HCT116 (cell line): Measurements from ENCODE around the gene CWC27. TPM values are rescaled to one million over a fixed set of nuclear protein-coding genes. Genes with fewer than 3 reads are reported as not detected.

Experiments
- ATAC-seq: fragments of 200-7000 bp; cut with Tn5 transposase; 2 replicates; pipeline ENCODE4 v1.9.1; 2020; ENCODE audit warnings: mild to moderate bottlenecking, moderate library complexity
- BruUV-seq: library from RNA; stranded (reverse); fragments of 400-500 nt; replicated peaks from 2 replicates; lab custom pipeline; 2021; lab: Mats Ljungman, UMichigan
- CTCF ChIA-PET: fragments of 300-600 bp; sonication (Branson Sonifier 250); formaldehyde crosslinking; loops from one replicate; lab custom pipeline; 2021; ENCODE audit warnings: antibody characterized with exemption; lab: Charles Lee
- POLR2A ChIA-PET: fragments of 300-600, 350-600 bp; sonication (Branson Sonifier 250); formaldehyde crosslinking; loops from one replicate; lab custom pipeline; 2021; ENCODE audit warnings: antibody characterized with exemption; lab: Charles Lee
- RAD21 ChIA-PET, 2 experiments: fragments of 300-600 bp; sonication (Branson Sonifier 250); formaldehyde crosslinking; loops; one replicate each; lab custom pipeline; 2023; ENCODE audit warnings: low total read pairs in 2 of 2; ENCODE audit not compliant: uncharacterized antibody in 2 of 2, unreplicated experiment in 2 of 2, low non-redundant PET in 1 of 2; lab: Charles Lee
- DNase-seq: peaks from one replicate; pipeline ENCODE4 v3.0.0-alpha.2; 2010; ENCODE audit warnings: low read depth, low spot score
- H2AFZ ChIP-seq: fragments of 200-600 bp; shearing (Covaris generic), sonication (generic); 2 replicates; pipeline ENCODE4 v1.6.1; 2017; ENCODE audit warnings: low read depth, mixed run types, mixed read lengths, antibody characterized with exemption, low read length; ENCODE audit not compliant: poor library complexity, severe bottlenecking
- H3K27ac ChIP-seq: 2 replicates; pipeline ENCODE4 v1.5.1; 2012; ENCODE audit warnings: low read depth, low read length
- H3K27me3 ChIP-seq: fragments of 200-600 bp; sonication (generic); 2 replicates; pipeline ENCODE4 v1.6.1; 2016; ENCODE audit warnings: mixed run types, low read length, mixed read lengths; ENCODE audit not compliant: insufficient read depth
- H3K36me3 ChIP-seq, 2 experiments: fragments of 200-500 bp in 1 of 2; fragments of 200-600 bp in 1 of 2; sonication (Bioruptor generic) in 1 of 2; sonication (generic) in 1 of 2; 2 replicates each; pipeline versions ENCODE4 v1.5.1 to v1.6.1; 2014 to 2016; ENCODE audit warnings: low read length in 2 of 2, inconsistent platforms in 1 of 2, mixed read lengths in 1 of 2, mixed run types in 1 of 2; ENCODE audit not compliant: insufficient read depth in 2 of 2, control insufficient read depth in 1 of 2
- H3K4me1 ChIP-seq, 2 experiments: fragments of 200-600 bp in 1 of 2; sonication (generic) in 1 of 2; 2 replicates each; pipeline versions ENCODE4 v1.5.1 to v1.6.1; 2012 to 2017; ENCODE audit warnings: low read length in 2 of 2, inconsistent platforms in 1 of 2, mild to moderate bottlenecking in 1 of 2, mixed read lengths in 1 of 2, mixed run types in 1 of 2, moderate library complexity in 1 of 2; ENCODE audit not compliant: insufficient read depth in 2 of 2, control insufficient read depth in 1 of 2
- H3K4me2 ChIP-seq: fragments of 200-600 bp; sonication (generic); 2 replicates; pipeline ENCODE4 v1.6.1; 2017; ENCODE audit warnings: mixed run types, low read length, mixed read lengths
- H3K4me3 ChIP-seq, 2 experiments: fragments of 200-600 bp in 1 of 2; sonication (generic) in 1 of 2; replicated peaks in 1 of 2; 2 replicates each; pipeline ENCODE4 v1.5.1; 2011 to 2016; ENCODE audit warnings: low read length in 2 of 2, control low read depth in 1 of 2, low read depth in 1 of 2, mild to moderate bottlenecking in 1 of 2, mixed read lengths in 1 of 2, mixed run types in 1 of 2
- H3K79me2 ChIP-seq: fragments of 200-600 bp; sonication (generic); 2 replicates; pipeline ENCODE4 v1.6.1; 2017; ENCODE audit warnings: mild to moderate bottlenecking, mixed run types, low read length, moderate library complexity, mixed read lengths; ENCODE audit not compliant: insufficient read depth
- H3K9ac ChIP-seq: fragments of 200-600 bp; sonication (generic); 2 replicates; pipeline ENCODE4 v1.6.1; 2016; ENCODE audit warnings: low read length, mixed read lengths
- H3K9me2 ChIP-seq: fragments of 200-600 bp; sonication (generic), shearing (Covaris generic); 2 replicates; pipeline ENCODE4 v1.6.1; 2017; ENCODE audit warnings: mixed run types, mild to moderate bottlenecking, moderate library complexity; ENCODE audit not compliant: insufficient read depth
- H3K9me3 ChIP-seq, 2 experiments: fragments of 200-500 bp in 1 of 2; fragments of 200-600 bp in 1 of 2; sonication (Bioruptor generic) in 1 of 2; sonication (generic) in 1 of 2; 2 replicates each; pipeline ENCODE4 v1.6.1; 2014 to 2017; ENCODE audit warnings: low read length in 2 of 2, mixed read lengths in 2 of 2, inconsistent platforms in 1 of 2, low read depth in 1 of 2, mild to moderate bottlenecking in 1 of 2, mixed run types in 1 of 2, moderate library complexity in 1 of 2; ENCODE audit not compliant: control insufficient read depth in 1 of 2, insufficient read depth in 1 of 2
- H4K20me1 ChIP-seq: fragments of 200-600 bp; sonication (generic), shearing (Covaris generic); 2 replicates; pipeline ENCODE4 v1.6.1; 2017; ENCODE audit warnings: mixed run types, mild to moderate bottlenecking, moderate library complexity; ENCODE audit not compliant: insufficient read depth
- CBX3 ChIP-seq: IDR thresholded peaks from 2 replicates; pipeline ENCODE4 v1.6.1; 2012; ENCODE audit warnings: low read depth
- EZH2phosphoT487 ChIP-seq: fragments of 200-600 bp; IDR thresholded peaks from 2 replicates; pipeline ENCODE4 v1.6.1; 2018; ENCODE audit warnings: antibody characterized with exemption, borderline replicate concordance
- POLR2A ChIP-seq: IDR thresholded peaks from 2 replicates; pipeline ENCODE4 v1.7.0; 2011; ENCODE audit warnings: borderline replicate concordance; ENCODE audit not compliant: insufficient read depth, insufficient read length; ENCODE audit errors: extremely low read depth
- SIN3A ChIP-seq: IDR thresholded peaks from 2 replicates; pipeline ENCODE4 v1.6.1; 2012; ENCODE audit warnings: low read depth
- YY1 ChIP-seq: IDR thresholded peaks from 2 replicates; pipeline ENCODE4 v1.6.1; 2011; ENCODE audit warnings: low read length, low read depth, moderate library complexity, mild to moderate bottlenecking; ENCODE audit not compliant: insufficient replicate concordance; ENCODE audit errors: extremely low read depth
- ZFX ChIP-seq: fragments of 450-650 bp; IDR thresholded peaks from 2 replicates; pipeline ENCODE4 v1.6.1; 2017
- intact Hi-C: fragments of 100-400 bp; cut with micrococcal nuclease; formaldehyde crosslinking; loops from 2 replicates; pipeline ENCODE4 v1.10.0; 2022
- total RNA-seq: library from RNA; stranded (reverse); gene quantifications from one replicate; pipeline ENCODE4 v1.2.1, GENCODE V29; 2021; ENCODE audit not compliant: unreplicated experiment
- TF ChIP-seq, protein P1 (sequence below): IDR thresholded peaks from 2 replicates; pipeline ENCODE4 v1.6.1; 2012
- TF ChIP-seq, protein P2 (sequence below), 3 experiments: fragments of 200-600 bp in 1 of 3; sonication (generic) in 1 of 3; IDR thresholded peaks in 2 of 3; conservative IDR thresholded peaks in 1 of 3; 2 replicates each; pipeline ENCODE4 v1.5.1; 2012 to 2017; ENCODE audit warnings: low read depth in 2 of 3, low read length in 2 of 3, antibody characterized with exemption in 1 of 3, borderline replicate concordance in 1 of 3, control low read depth in 1 of 3, mild to moderate bottlenecking in 1 of 3, mixed read lengths in 1 of 3, mixed run types in 1 of 3, moderate library complexity in 1 of 3; ENCODE audit not compliant: insufficient read depth in 1 of 3

Gene CWC27
- total RNA-seq, 1 experiment from 2014 or later, result 29.1 TPM

DNA sequence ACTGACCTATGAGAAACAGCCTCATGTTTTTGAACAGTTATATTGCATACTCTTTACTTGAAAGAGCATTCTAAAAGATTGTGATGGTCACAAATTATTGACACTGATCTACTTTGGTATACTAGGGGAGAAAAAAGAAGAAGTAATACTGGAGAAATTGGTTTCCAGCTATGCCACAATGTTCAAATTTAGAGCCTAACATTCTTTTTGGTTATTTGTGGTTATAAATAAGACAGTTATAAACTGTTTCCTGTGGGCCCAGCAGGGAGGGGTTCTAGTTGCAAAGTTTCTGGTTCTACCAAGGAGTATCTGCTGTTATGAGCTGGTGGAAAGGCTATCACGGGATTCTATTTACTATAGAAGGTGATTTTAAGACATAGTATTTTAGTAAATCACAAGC lies 4.8 kb downstream of the CWC27 start:
- Histone ChIP-seq H3K4me3 (no peak overlapping the region), H3K9me2 (no peaks in the 10 kb centered on the region), H2AFZ (no peak overlapping the region), H3K27me3 (no peaks in the 10 kb centered on the region), H3K36me3 (no peaks in the 10 kb centered on the region; a peak in 2 of 4 replicates), H3K79me2 (peaks cover 37% of the 10 kb centered on the region)
- RAD21 ChIA-PET, result no interaction called here
- no peak for ATAC-seq
- no peak for TF ChIP-seq POLR2A
- TF ChIP-seq, protein P1, sequence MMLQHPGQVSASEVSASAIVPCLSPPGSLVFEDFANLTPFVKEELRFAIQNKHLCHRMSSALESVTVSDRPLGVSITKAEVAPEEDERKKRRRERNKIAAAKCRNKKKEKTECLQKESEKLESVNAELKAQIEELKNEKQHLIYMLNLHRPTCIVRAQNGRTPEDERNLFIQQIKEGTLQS, result no peak
- TF ChIP-seq, all 23 proteins: peak for 0
- no peak overlapping the region for H3K27ac ChIP-seq
- no peak overlapping the region for H3K4me2 ChIP-seq
- POLR2A ChIA-PET, result interaction anchor here (1.2 kb wide), 1 partner anchor 20 kb away, joined by 4 read pairs; no protein-coding TSS in a partner anchor
- intact Hi-C loops, result no loop called here
- H4K20me1 ChIP-seq, result no peaks in the 10 kb centered on the region; the same call in 1 of the 2 replicates
- H3K9ac ChIP-seq, result no peak overlapping the region
- BruUV-seq, result no TSS peak
- peaks cover 6 to 8% of the 10 kb centered on the region in 2 experiments; a peak in 3 of 4 replicates for H3K4me1 ChIP-seq
- CTCF ChIA-PET, result no interaction called here
- DNase-seq, result no peak
- H3K9me3 ChIP-seq, result no peaks in the 10 kb centered on the region

DNA sequence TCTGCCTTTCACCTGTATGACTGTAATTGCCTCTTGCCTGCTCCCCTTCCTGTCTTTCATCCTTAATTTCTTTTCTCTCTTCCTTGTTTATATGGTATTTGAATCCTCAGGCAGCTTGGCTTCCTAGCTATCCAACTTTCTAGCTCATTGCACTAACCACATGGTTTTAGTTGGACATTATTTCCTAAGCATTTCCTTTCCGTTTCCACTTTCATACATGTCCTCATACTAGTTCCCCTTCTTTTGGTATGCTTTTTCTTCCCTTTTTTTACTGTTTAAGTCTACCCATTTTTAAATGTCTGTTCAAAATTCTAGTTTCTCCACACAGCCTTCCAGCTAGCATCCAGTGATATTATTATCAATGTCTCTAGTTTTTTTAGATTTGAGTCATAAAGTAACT lies 6.6 kb downstream of the CWC27 start:
- H3K27me3 ChIP-seq, result no peaks in the 10 kb centered on the region
- CTCF ChIA-PET, result no interaction called here
- BruUV-seq, result no TSS peak
- H3K4me1 ChIP-seq, result peaks cover 0 to under 1% of the 10 kb centered on the region in 2 experiments; a peak in 2 of 4 replicates
- H3K9me3 ChIP-seq, result no peaks in the 10 kb centered on the region
- RAD21 ChIA-PET, result no interaction called here
- POLR2A ChIA-PET, result no interaction called here
- H3K4me2 ChIP-seq, result no peak overlapping the region
- TF ChIP-seq YY1 (no peak), ZFX (no peak), EZH2phosphoT487 (no peak), CBX3 (no peak), SIN3A (no peak)
- TF ChIP-seq, protein P2, sequence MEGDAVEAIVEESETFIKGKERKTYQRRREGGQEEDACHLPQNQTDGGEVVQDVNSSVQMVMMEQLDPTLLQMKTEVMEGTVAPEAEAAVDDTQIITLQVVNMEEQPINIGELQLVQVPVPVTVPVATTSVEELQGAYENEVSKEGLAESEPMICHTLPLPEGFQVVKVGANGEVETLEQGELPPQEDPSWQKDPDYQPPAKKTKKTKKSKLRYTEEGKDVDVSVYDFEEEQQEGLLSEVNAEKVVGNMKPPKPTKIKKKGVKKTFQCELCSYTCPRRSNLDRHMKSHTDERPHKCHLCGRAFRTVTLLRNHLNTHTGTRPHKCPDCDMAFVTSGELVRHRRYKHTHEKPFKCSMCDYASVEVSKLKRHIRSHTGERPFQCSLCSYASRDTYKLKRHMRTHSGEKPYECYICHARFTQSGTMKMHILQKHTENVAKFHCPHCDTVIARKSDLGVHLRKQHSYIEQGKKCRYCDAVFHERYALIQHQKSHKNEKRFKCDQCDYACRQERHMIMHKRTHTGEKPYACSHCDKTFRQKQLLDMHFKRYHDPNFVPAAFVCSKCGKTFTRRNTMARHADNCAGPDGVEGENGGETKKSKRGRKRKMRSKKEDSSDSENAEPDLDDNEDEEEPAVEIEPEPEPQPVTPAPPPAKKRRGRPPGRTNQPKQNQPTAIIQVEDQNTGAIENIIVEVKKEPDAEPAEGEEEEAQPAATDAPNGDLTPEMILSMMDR (IDR thresholded peaks at IDR 0.05 in 2 of 3, conservative IDR thresholded peaks at IDR 0.05 in 1 of 3; ENCODE audit: borderline replicate concordance in 1 of 3, insufficient read depth in 1 of 3, low read depth in 2 of 3, low read length in 2 of 3), result no peak
- TF ChIP-seq, all 23 proteins: peak for 0
- Histone ChIP-seq H2AFZ (no peak overlapping the region), H3K27ac (no peak overlapping the region), H3K9me2 (no peaks in the 10 kb centered on the region), H4K20me1 (no peaks in the 10 kb centered on the region; the same call in 1 of the 2 replicates), H3K9ac (no peak overlapping the region), H3K4me3 (no peak overlapping the region), H3K79me2 (peaks cover 22% of the 10 kb centered on the region), H3K36me3 (no peaks in the 10 kb centered on the region; a peak in 2 of 4 replicates)
- ATAC-seq (no peak), DNase-seq (no peak)
- intact Hi-C loops, result no loop called here
